ENCODE data around the gene POC1A.

The POC1A gene

GRCh38 chr3:52067526-52067925, 86.7 kb downstream of the POC1A start:
- no peak overlapping the region for H3K27ac ChIP-seq (ENCODE audit: low read depth, low read length)
- H3K9me2 ChIP-seq (replicated peaks; ENCODE audit: control insufficient read depth, low read length), result no peaks in the 10 kb centered on the region
- no peaks in the 10 kb centered on the region for H3K9me3 ChIP-seq (ENCODE audit: control insufficient read depth, insufficient read depth, low read length)
- no peaks in the 10 kb centered on the region for H3F3A ChIP-seq (ENCODE audit: control insufficient read depth, insufficient read depth)
- H3K36me3 ChIP-seq (ENCODE audit: control insufficient read depth, low read length), result no peaks in the 10 kb centered on the region
- H3K4me2 ChIP-seq (ENCODE audit: low read length), result no peak overlapping the region
- no peaks in the 10 kb centered on the region for H4K20me1 ChIP-seq (ENCODE audit: control insufficient read depth, insufficient read depth, low read depth, low read length)
- peaks cover 2% of the 10 kb centered on the region; the same call in 1 of the 2 replicates for H3K4me1 ChIP-seq (ENCODE audit: control insufficient read depth, low read length)
- H3K79me2 ChIP-seq (ENCODE audit: control insufficient read depth, low read length), result no peaks in the 10 kb centered on the region
- TF ChIP-seq EZH2phosphoT487 (IDR thresholded peaks at IDR 0.05; ENCODE audit: borderline replicate concordance, low read length), result no peak
- TF ChIP-seq CTCF (IDR thresholded peaks at IDR 0.05; ENCODE audit: low read depth, low read length, poor library complexity, severe bottlenecking), result no peak
- no peak overlapping the region for H3K4me3 ChIP-seq (ENCODE audit: low read length)
- no peaks in the 10 kb centered on the region for H3K27me3 ChIP-seq (ENCODE audit: control insufficient read depth, low read length)

GRCh38 chr3:52067046-52067445, 87.2 kb downstream of the POC1A start:
- H3K9me2 ChIP-seq (replicated peaks; ENCODE audit: control insufficient read depth, low read length), result no peaks in the 10 kb centered on the region
- H3K4me3 ChIP-seq (ENCODE audit: low read length), result no peak overlapping the region
- H3K36me3 ChIP-seq (ENCODE audit: control insufficient read depth, low read length), result no peaks in the 10 kb centered on the region
- H3K9me3 ChIP-seq (ENCODE audit: control insufficient read depth, insufficient read depth, low read length), result no peaks in the 10 kb centered on the region
- TF ChIP-seq CTCF (IDR thresholded peaks at IDR 0.05; ENCODE audit: low read depth, low read length, poor library complexity, severe bottlenecking) (no peak), EZH2phosphoT487 (IDR thresholded peaks at IDR 0.05; ENCODE audit: borderline replicate concordance, low read length) (no peak)
- no peaks in the 10 kb centered on the region for H4K20me1 ChIP-seq (ENCODE audit: control insufficient read depth, insufficient read depth, low read depth, low read length)
- no peak overlapping the region for H3K4me2 ChIP-seq (ENCODE audit: low read length)
- no peak overlapping the region for H3K27ac ChIP-seq (ENCODE audit: low read depth, low read length)
- H3K27me3 ChIP-seq (ENCODE audit: control insufficient read depth, low read length), result no peaks in the 10 kb centered on the region
- H3K4me1 ChIP-seq (ENCODE audit: control insufficient read depth, low read length), result peaks cover 7% of the 10 kb centered on the region; the same call in 1 of the 2 replicates
- H3F3A ChIP-seq (ENCODE audit: control insufficient read depth, insufficient read depth), result no peaks in the 10 kb centered on the region
- no peaks in the 10 kb centered on the region for H3K79me2 ChIP-seq (ENCODE audit: control insufficient read depth, low read length)

GRCh38 chr3:52065264-52065756, 88.9 kb downstream of the POC1A start:
- no peaks in the 10 kb centered on the region for H3K36me3 ChIP-seq (ENCODE audit: control insufficient read depth, low read length)

GRCh38 chr3:52064561-52064960, 89.7 kb downstream of the POC1A start:
- no peak overlapping the region for H3K4me2 ChIP-seq (ENCODE audit: low read length)
- no peak for TF ChIP-seq CTCF (IDR thresholded peaks at IDR 0.05; ENCODE audit: low read depth, low read length, poor library complexity, severe bottlenecking)
- no peak for TF ChIP-seq EZH2phosphoT487 (IDR thresholded peaks at IDR 0.05; ENCODE audit: borderline replicate concordance, low read length)
- no peaks in the 10 kb centered on the region for H3K36me3 ChIP-seq (ENCODE audit: control insufficient read depth, low read length)
- no peaks in the 10 kb centered on the region for H4K20me1 ChIP-seq (ENCODE audit: control insufficient read depth, insufficient read depth, low read depth, low read length)
- H3K27me3 ChIP-seq (ENCODE audit: control insufficient read depth, low read length), result no peaks in the 10 kb centered on the region
- no peak overlapping the region for H3K27ac ChIP-seq (ENCODE audit: low read depth, low read length)
- peaks cover 7% of the 10 kb centered on the region; the same call in 1 of the 2 replicates for H3K4me1 ChIP-seq (ENCODE audit: control insufficient read depth, low read length)
- no peaks in the 10 kb centered on the region for H3K9me3 ChIP-seq (ENCODE audit: control insufficient read depth, insufficient read depth, low read length)
- H3K9me2 ChIP-seq (replicated peaks; ENCODE audit: control insufficient read depth, low read length), result no peaks in the 10 kb centered on the region
- no peak overlapping the region for H3K4me3 ChIP-seq (ENCODE audit: low read length)
- no peaks in the 10 kb centered on the region for H3K79me2 ChIP-seq (ENCODE audit: control insufficient read depth, low read length)
- H3F3A ChIP-seq (ENCODE audit: control insufficient read depth, insufficient read depth), result no peaks in the 10 kb centered on the region

More at GRCh38 chr3:52065264-52065756, 88.9 kb downstream of the POC1A start:
- H3K4me2 ChIP-seq (ENCODE audit: low read length), result no peak overlapping the region
- H3F3A ChIP-seq (ENCODE audit: control insufficient read depth, insufficient read depth), result no peaks in the 10 kb centered on the region
- peaks cover 7% of the 10 kb centered on the region; the same call in 1 of the 2 replicates for H3K4me1 ChIP-seq (ENCODE audit: control insufficient read depth, low read length)
- H3K27ac ChIP-seq (ENCODE audit: low read depth, low read length), result no peak overlapping the region
- H3K9me3 ChIP-seq (ENCODE audit: control insufficient read depth, insufficient read depth, low read length), result no peaks in the 10 kb centered on the region
- no peak overlapping the region for H3K4me3 ChIP-seq (ENCODE audit: low read length)
- no peaks in the 10 kb centered on the region for H3K79me2 ChIP-seq (ENCODE audit: control insufficient read depth, low read length)
- no peaks in the 10 kb centered on the region for H3K27me3 ChIP-seq (ENCODE audit: control insufficient read depth, low read length)
- H4K20me1 ChIP-seq (ENCODE audit: control insufficient read depth, insufficient read depth, low read depth, low read length), result no peaks in the 10 kb centered on the region
- TF ChIP-seq EZH2phosphoT487 (IDR thresholded peaks at IDR 0.05; ENCODE audit: borderline replicate concordance, low read length), result no peak
- H3K9me2 ChIP-seq (replicated peaks; ENCODE audit: control insufficient read depth, low read length), result no peaks in the 10 kb centered on the region
